Kidney (tissue), 14 donors: ENCODE data around the gene CYB5R3. TPM values are rescaled to one million over a fixed set of nuclear protein-coding genes. Genes with fewer than 3 reads are reported as not detected.

ENCODE experiments used
- DNase-seq, 5 donors: peaks; one replicate each; pipeline ENCODE4 v3.0.0-alpha.2; 2013 to 2020
- FAIRE-seq: peaks from 2 replicates; lab custom pipeline; 2012; peaks lifted over from hg19 to GRCh38; lab: Jason Lieb, UNC
- H3K27ac ChIP-seq, 2 donors: one replicate each; pipeline ENCODE4 v1.7.0; 2013; ENCODE audit warnings: low read depth in 2 of 2, low read length in 2 of 2, inconsistent platforms in 1 of 2
- H3K27me3 ChIP-seq: one replicate; pipeline ENCODE4 v1.7.1; 2013; ENCODE audit warnings: low read length, inconsistent platforms; ENCODE audit not compliant: control insufficient read depth, insufficient read depth
- H3K36me3 ChIP-seq, 3 donors: one replicate each; pipeline versions ENCODE4 v1.7.0 to v1.7.1; 2013; ENCODE audit warnings: low read length in 3 of 3, control low read depth in 1 of 3, inconsistent platforms in 1 of 3; ENCODE audit not compliant: insufficient read depth in 3 of 3, control insufficient read depth in 2 of 3
- H3K4me1 ChIP-seq, 3 donors: one replicate each; pipeline versions ENCODE4 v1.7.0 to v1.7.1; 2013; ENCODE audit warnings: low read length in 3 of 3, inconsistent platforms in 1 of 3, low read depth in 1 of 3; ENCODE audit not compliant: control insufficient read depth in 2 of 3, insufficient read depth in 2 of 3
- H3K4me3 ChIP-seq, 3 donors: one replicate each; pipeline versions ENCODE4 v1.7.0 to v1.8.1; 2013; ENCODE audit warnings: low read length in 3 of 3, control low read depth in 1 of 3, inconsistent platforms in 1 of 3
- H3K9ac ChIP-seq, 3 donors: one replicate each; pipeline versions ENCODE4 v1.7.0 to v1.7.1; 2013; ENCODE audit warnings: low read length in 3 of 3, control low read depth in 1 of 3, inconsistent platforms in 1 of 3
- H3K9me3 ChIP-seq, 3 donors: one replicate each; pipeline versions ENCODE4 v1.7.0 to v1.7.1; 2013; ENCODE audit warnings: low read length in 3 of 3, control low read depth in 1 of 3, inconsistent platforms in 1 of 3; ENCODE audit not compliant: control insufficient read depth in 2 of 3, insufficient read depth in 1 of 3
- intact Hi-C: fragments of 100-400 bp; cut with DNase I; formaldehyde crosslinking; loops from one replicate; pipeline ENCODE4 v1.11.1; 2022
- polyA plus RNA-seq: library from polyadenylated mRNA; stranded (reverse); fragments of 350-450 nt; fragmentation: Illumina TruSeq; extraction: RNeasy Lipid Tissue Mini Kit (QIAGEN cat#74804); gene quantifications from one replicate; pipeline ENCODE4 v1.2.3, GENCODE V29; 2014; ENCODE audit warnings: low read depth, low replicate concordance; ENCODE audit not compliant: insufficient read depth
- total RNA-seq: library from RNA; stranded (reverse); fragmentation: NEBNext Ultra II Directional; extraction: Animal tissue kit (Norgen Biotek cat#: 25700); gene quantifications from one replicate; pipeline ENCODE4 v1.2.1, GENCODE V29; 2021
- TF ChIP-seq, protein P1 (sequence below): IDR thresholded peaks from 3 replicates; pipeline ENCODE4 v1.5.1; 2012; ENCODE audit warnings: mild to moderate bottlenecking, moderate library complexity, borderline replicate concordance; ENCODE audit not compliant: insufficient read depth; ENCODE audit errors: extremely low read depth
- donor health status: control.
- donor health status: control.
- donor health status: control.
- donor health status: control.
- donor health status: control.
- donor health status: DM: yes; HTN: yes; CAD: no.
- donor health status: Normal renal cell carcinoma (clear cell type).

The CYB5R3 gene
- total and polyA plus RNA-seq, 2 donors from 2014 or later = 287 to 426 TPM

DNA sequence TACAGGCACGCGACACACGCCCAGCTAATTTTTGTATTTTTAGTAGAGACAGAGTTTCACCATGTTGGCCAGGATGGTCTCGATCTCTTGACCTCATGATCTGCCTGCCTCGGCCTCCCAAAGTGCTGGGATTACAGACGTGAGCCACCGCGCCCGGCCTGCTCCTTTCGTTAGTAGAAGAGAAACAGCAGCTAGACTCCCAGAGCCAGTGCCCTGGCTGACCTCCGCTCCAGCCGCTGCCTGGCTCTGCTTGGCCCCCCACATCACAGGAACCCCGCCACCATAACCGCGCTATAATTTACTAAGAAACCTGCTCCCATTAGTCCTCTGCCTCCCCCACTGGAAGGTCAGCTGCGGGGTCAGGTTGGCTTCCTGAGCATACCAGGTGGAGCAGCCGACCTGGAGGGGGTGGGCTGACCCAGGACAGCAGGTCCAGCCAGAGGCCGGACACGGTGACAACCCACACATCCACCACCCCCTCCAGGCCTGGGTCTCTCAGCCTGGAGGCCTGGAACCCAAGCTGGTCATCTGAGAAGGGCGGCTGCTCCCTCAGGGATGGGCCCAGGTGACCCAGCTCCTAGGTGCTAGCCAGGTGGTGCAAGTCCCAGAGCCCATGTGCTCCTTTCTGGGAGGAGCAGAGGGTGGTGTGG is 27.0 kb downstream of the CYB5R3 start:
- peaks cover 3 to 18% (median 6%) of the 10 kb centered on the region in 3 donors for H3K36me3 ChIP-seq
- no peak overlapping the region for H3K9ac ChIP-seq
- peaks cover 0 to 7% (median 0%) of the 10 kb centered on the region in 3 donors for H3K4me1 ChIP-seq
- FAIRE-seq = no peak
- no peak overlapping the region for H3K4me3 ChIP-seq
- intact Hi-C loops = no loop called here
- DNase-seq = no peak
- no peaks in the 10 kb centered on the region for H3K9me3 ChIP-seq
- H3K27me3 ChIP-seq = no peaks in the 10 kb centered on the region
- H3K27ac ChIP-seq = no peak overlapping the region
- TF ChIP-seq, protein P1, sequence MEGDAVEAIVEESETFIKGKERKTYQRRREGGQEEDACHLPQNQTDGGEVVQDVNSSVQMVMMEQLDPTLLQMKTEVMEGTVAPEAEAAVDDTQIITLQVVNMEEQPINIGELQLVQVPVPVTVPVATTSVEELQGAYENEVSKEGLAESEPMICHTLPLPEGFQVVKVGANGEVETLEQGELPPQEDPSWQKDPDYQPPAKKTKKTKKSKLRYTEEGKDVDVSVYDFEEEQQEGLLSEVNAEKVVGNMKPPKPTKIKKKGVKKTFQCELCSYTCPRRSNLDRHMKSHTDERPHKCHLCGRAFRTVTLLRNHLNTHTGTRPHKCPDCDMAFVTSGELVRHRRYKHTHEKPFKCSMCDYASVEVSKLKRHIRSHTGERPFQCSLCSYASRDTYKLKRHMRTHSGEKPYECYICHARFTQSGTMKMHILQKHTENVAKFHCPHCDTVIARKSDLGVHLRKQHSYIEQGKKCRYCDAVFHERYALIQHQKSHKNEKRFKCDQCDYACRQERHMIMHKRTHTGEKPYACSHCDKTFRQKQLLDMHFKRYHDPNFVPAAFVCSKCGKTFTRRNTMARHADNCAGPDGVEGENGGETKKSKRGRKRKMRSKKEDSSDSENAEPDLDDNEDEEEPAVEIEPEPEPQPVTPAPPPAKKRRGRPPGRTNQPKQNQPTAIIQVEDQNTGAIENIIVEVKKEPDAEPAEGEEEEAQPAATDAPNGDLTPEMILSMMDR = no peak

DNA sequence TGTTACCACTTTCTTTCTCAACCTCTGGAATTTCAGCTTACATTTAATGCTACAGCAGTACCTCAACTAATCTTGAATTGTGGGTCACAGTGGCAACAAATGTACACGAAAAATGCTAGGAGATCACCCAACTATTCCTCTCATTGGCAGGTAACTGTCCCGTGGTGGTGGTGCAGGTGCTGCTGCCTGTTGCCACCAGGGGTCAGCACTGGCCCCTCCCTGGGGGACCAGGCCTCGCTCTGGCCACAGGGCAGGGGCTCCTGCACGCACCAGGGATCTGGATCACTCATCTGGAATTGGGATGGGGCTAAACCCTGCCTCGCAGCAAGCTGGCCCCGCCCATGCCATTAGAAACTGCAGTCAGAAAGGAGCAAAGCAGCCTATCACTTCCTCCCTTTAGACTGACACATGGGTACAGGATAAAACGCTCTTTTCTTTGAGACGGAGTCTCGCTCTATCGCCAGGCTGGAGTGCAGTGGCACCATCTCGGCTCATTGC is 27.6 kb downstream of the CYB5R3 start:
- Histone ChIP-seq H3K36me3 (peaks cover 3 to 16% (median 3%) of the 10 kb centered on the region in 3 donors), H3K4me1 (peaks cover 0 to 9% (median 0%) of the 10 kb centered on the region in 3 donors), H3K27me3 (no peaks in the 10 kb centered on the region), H3K4me3 (no peak overlapping the region), H3K27ac (no peak overlapping the region), H3K9ac (peak overlapping the region in 1 of 3 donors; percentile 12), H3K9me3 (no peaks in the 10 kb centered on the region)
- peak; percentile 87 to 91 (median 90) for DNase-seq
- TF ChIP-seq, protein P1 = peak; percentile 87
- intact Hi-C loops = no loop called here
- no peak for FAIRE-seq

DNA sequence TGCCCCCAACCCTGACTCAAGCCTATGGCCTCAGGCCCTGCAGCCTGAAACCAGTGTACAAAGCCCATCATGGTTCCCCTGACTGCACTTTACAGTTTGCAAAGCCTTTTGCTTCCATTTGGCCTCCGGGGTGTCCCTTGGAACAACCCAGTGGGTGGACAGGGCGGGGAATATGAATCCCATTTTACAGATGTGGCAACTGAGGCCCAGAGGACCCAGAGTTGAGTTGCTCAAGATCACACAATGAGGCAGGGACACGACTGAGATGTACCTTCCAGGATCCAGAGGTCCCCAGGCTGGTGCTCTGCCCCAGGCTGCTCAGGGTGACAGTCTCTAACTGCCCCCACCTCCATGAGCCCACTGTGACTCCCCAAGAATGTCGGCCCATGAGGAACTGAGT is 29.1 kb downstream of the CYB5R3 start:
- Histone ChIP-seq H3K36me3 (peaks cover 0 to 12% (median 0%) of the 10 kb centered on the region in 3 donors), H3K4me1 (peaks cover 0 to 14% (median 5%) of the 10 kb centered on the region in 3 donors), H3K4me3 (no peak overlapping the region), H3K9ac (no peak overlapping the region), H3K27ac (no peak overlapping the region), H3K9me3 (no peaks in the 10 kb centered on the region), H3K27me3 (no peaks in the 10 kb centered on the region)
- intact Hi-C loops = no loop called here
- TF ChIP-seq, protein P1 = no peak
- FAIRE-seq = no peak
- DNase-seq = no peak
